ENCODE results near the gene PRSS57. TPM values are rescaled to one million over a fixed set of nuclear protein-coding genes. Genes with fewer than 3 reads are reported as not detected.

PRSS57 gene
- total and polyA plus RNA-seq, 2 of the 8 experiments (the other 6 are each of a cell fraction or from before 2014, with no cell fraction given), result not detected

DNA sequence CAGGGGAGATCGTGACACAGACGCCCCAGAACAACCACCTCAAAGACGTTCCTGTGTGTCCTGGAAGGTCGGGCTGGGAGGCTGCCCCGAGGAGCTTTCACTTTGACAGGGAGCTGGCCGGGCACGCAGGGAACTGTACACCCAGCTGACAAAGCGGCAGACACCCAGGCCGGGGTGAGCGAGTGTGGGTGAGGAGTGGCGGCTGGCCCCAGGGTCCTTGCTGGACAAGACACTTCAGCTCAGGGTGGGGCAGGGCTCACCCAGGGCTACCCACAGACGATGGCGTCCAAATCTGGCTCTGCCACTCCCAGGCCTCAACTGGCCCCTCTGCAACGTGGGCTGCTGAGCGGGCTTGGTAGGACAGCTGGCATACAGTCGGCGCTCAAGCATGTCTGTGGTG lies 53.5 kb downstream of the PRSS57 start:
- Histone ChIP-seq H2BK5ac (ENCODE audit: low read depth, low read length) (no peak overlapping the region), H3K14ac (ENCODE audit: insufficient read length) (no peak overlapping the region), H3K79me1 (ENCODE audit: low read depth, low read length) (no peaks in the 10 kb centered on the region; the same call in 1 of the 2 replicates), H3K4me2 (ENCODE audit: insufficient read depth in 1 of 2, low read depth in 2 of 2, low read length in 2 of 2) (no peak overlapping the region), H2BK12ac (ENCODE audit: low read depth, low read length) (no peak overlapping the region), H4K91ac (replicated peaks; ENCODE audit: insufficient read length, low read length) (no peak overlapping the region), H3K18ac (ENCODE audit: extremely low read depth, low read length) (no peak overlapping the region), H3K27me3 (replicated peaks in 1 of 4; ENCODE audit: control insufficient read depth in 3 of 4, extremely low read depth in 1 of 4, insufficient read depth in 3 of 4, low read length in 3 of 4) (peaks cover 0 to 23% (median 11%) of the 10 kb centered on the region in 4 experiments; a peak in 5 of 7 replicates), H3K9me3 (ENCODE audit: insufficient read depth in 2 of 2, low read depth in 1 of 2, low read length in 1 of 2) (no peaks in the 10 kb centered on the region), H3K9ac (replicated peaks in 1 of 4; ENCODE audit: extremely low read depth in 1 of 4, low read depth in 3 of 4, low read length in 3 of 4) (no peak overlapping the region), H3K36me3 (ENCODE audit: control insufficient read depth in 2 of 4, insufficient read depth in 4 of 4, low read length in 3 of 4) (peaks cover 0 to 16% (median 1%) of the 10 kb centered on the region in 4 experiments; a peak in 1 of 8 replicates), H4K8ac (ENCODE audit: extremely low read depth, insufficient read depth, low read length) (no peak overlapping the region), H3K4me1 (replicated peaks in 1 of 4; ENCODE audit: control insufficient read depth in 3 of 4, insufficient read depth in 4 of 4, low read length in 3 of 4) (peaks cover 0 to 4% (median under 1%) of the 10 kb centered on the region in 4 experiments; a peak in 2 of 7 replicates), H2BK15ac (ENCODE audit: low read length) (no peak overlapping the region), H2AFZ (ENCODE audit: low read length) (no peak overlapping the region), H3K4me3 (ENCODE audit: extremely low read depth in 1 of 4, insufficient read depth in 2 of 4, low read depth in 3 of 4, low read length in 4 of 4) (no peak overlapping the region), H3K56ac (replicated peaks; ENCODE audit: insufficient read length, low read depth, low read length) (no peak overlapping the region), H4K5ac (ENCODE audit: insufficient read length, low read depth, low read length) (no peak overlapping the region), H3K23me2 (ENCODE audit: low read depth, low read length) (peaks cover 5% of the 10 kb centered on the region; the same call in 1 of the 2 replicates), H3K23ac (ENCODE audit: insufficient read length) (no peak overlapping the region), H4K20me1 (replicated peaks in 1 of 2; ENCODE audit: control insufficient read depth in 1 of 2, insufficient read depth in 2 of 2, low read length in 2 of 2) (peaks cover 4 to 5% of the 10 kb centered on the region in 2 experiments), H2AK5ac (ENCODE audit: low read depth, low read length) (no peak overlapping the region), H2BK120ac (replicated peaks; ENCODE audit: low read depth, low read length) (no peak overlapping the region), H2BK20ac (ENCODE audit: low read length) (no peak overlapping the region), H3K27ac (ENCODE audit: low read depth, low read length) (no peak overlapping the region), H3K79me2 (ENCODE audit: control insufficient read depth in 1 of 2, insufficient read depth in 2 of 2, low read length in 2 of 2) (no peaks in the 10 kb centered on the region), H3K4ac (replicated peaks; ENCODE audit: insufficient read length, low read depth, low read length) (no peak overlapping the region)
- DNase-seq (ENCODE audit: low read depth in 1 of 2, low spot score in 2 of 2) (no peak), FAIRE-seq (no peak)
- TF ChIP-seq CBX8 (IDR thresholded peaks at IDR 0.05; ENCODE audit: borderline replicate concordance, low read depth, low read length), result no peak
- no peak for TF ChIP-seq ASH2L (IDR thresholded peaks at IDR 0.05; ENCODE audit: low read length)
- no peak for TF ChIP-seq PHF8 (conservative IDR thresholded peaks at IDR 0.05; ENCODE audit: low read depth, low read length)
- TF ChIP-seq, protein P1, sequence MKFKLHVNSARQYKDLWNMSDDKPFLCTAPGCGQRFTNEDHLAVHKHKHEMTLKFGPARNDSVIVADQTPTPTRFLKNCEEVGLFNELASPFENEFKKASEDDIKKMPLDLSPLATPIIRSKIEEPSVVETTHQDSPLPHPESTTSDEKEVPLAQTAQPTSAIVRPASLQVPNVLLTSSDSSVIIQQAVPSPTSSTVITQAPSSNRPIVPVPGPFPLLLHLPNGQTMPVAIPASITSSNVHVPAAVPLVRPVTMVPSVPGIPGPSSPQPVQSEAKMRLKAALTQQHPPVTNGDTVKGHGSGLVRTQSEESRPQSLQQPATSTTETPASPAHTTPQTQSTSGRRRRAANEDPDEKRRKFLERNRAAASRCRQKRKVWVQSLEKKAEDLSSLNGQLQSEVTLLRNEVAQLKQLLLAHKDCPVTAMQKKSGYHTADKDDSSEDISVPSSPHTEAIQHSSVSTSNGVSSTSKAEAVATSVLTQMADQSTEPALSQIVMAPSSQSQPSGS (IDR thresholded peaks at IDR 0.05; ENCODE audit: low read length), result no peak
- no peak for TF ChIP-seq CTBP2 (IDR thresholded peaks at IDR 0.05; ENCODE audit: borderline replicate concordance, insufficient read depth, insufficient read length, low read length)
- no peak for TF ChIP-seq SP4 (IDR thresholded peaks at IDR 0.05; ENCODE audit: low read length)
- no peak for TF ChIP-seq RFX5 (IDR thresholded peaks at IDR 0.05; ENCODE audit: borderline replicate concordance, low read depth, low read length)
- TF ChIP-seq POLR2AphosphoS5 (IDR thresholded peaks at IDR 0.05; ENCODE audit: low read depth, low read length), result no peak
- CTCF ChIA-PET (ENCODE audit: partially characterized antibody), result interaction anchor here (0.6 to 1.5 kb wide), 4 partner anchors 13 to 146 kb away, joined by 3 to 6 read pairs (median 4); no protein-coding TSS in a partner anchor
- WGBS, 2 experiments (ENCODE audit: extremely low coverage in 1 of 2, insufficient coverage in 1 of 2, insufficient read length in 1 of 2, insufficient replicate concordance in 2 of 2, low coverage in 1 of 2, low lambda C conversion rate in 2 of 2, missing lambda C conversion rate in 1 of 2), result 98% methylated on average over 12 of the region's 17 CpGs; no CpG with 5 or more reads in 1 of the 2 experiments
- POLR2A ChIA-PET (ENCODE audit: partially characterized antibody), result interaction anchor here (0.7 to 1.4 kb wide), 3 partner anchors 9 to 67 kb away, joined by 3 to 4 read pairs (median 3); no protein-coding TSS in a partner anchor

Data from H1 (cell line).